Osteoblast (primary cell): ENCODE data around the gene WDFY4. TPM values are rescaled to one million over a fixed set of nuclear protein-coding genes. Genes with fewer than 3 reads are reported as not detected.

ENCODE experiments used
- DNase-seq: peaks from one replicate; pipeline ENCODE4 v3.0.0; 2011; ENCODE audit warnings: low spot score, mixed read lengths; ENCODE audit not compliant: insufficient read length; ENCODE audit errors: missing footprints
- H2AFZ ChIP-seq: 2 replicates; pipeline ENCODE4 v1.6.0; 2011; ENCODE audit warnings: mild to moderate bottlenecking, low read length
- H3K27ac ChIP-seq: 2 replicates; pipeline ENCODE4 v1.5.1; 2011; ENCODE audit warnings: mild to moderate bottlenecking, low read depth, low read length, moderate library complexity
- H3K27me3 ChIP-seq: 2 replicates; pipeline ENCODE4 v1.6.0; 2012; ENCODE audit warnings: mild to moderate bottlenecking, control low read depth, inconsistent platforms, low read length, moderate library complexity; ENCODE audit not compliant: insufficient read depth
- H3K36me3 ChIP-seq: 2 replicates; pipeline ENCODE4 v1.5.1; 2011; ENCODE audit warnings: mild to moderate bottlenecking, low read length, control low read depth, moderate library complexity; ENCODE audit not compliant: insufficient read depth
- H3K4me1 ChIP-seq: 2 replicates; pipeline ENCODE4 v1.5.1; 2011; ENCODE audit warnings: mild to moderate bottlenecking, low read length, control low read depth, moderate library complexity; ENCODE audit not compliant: insufficient read depth
- H3K4me2 ChIP-seq: 2 replicates; pipeline ENCODE4 v1.6.0; 2011; ENCODE audit warnings: mild to moderate bottlenecking, low read length; ENCODE audit not compliant: insufficient read depth
- H3K4me3 ChIP-seq: fragments of 200-600 bp; sonication (generic); 3 replicates; pipeline ENCODE4 v1.5.1; 2012; ENCODE audit warnings: mild to moderate bottlenecking, low read length, inconsistent platforms; ENCODE audit not compliant: insufficient read depth
- H3K79me2 ChIP-seq: 2 replicates; pipeline ENCODE4 v1.6.0; 2012; ENCODE audit warnings: mild to moderate bottlenecking, low read length, control low read depth, inconsistent platforms; ENCODE audit not compliant: insufficient read depth
- H3K9me3 ChIP-seq: 2 replicates; pipeline ENCODE4 v1.5.1; 2011; ENCODE audit warnings: low read depth, low read length, control low read depth
- H4K20me1 ChIP-seq: 2 replicates; pipeline ENCODE4 v1.6.0; 2012; ENCODE audit warnings: mild to moderate bottlenecking, low read length, control low read depth; ENCODE audit not compliant: insufficient read depth
- total RNA-seq: library from RNA; depleted of rRNA; stranded (reverse); fragments of >200 nt; gene quantifications from 2 replicates; pipeline ENCODE4 v1.2.3, GENCODE V29; 2012
- TF ChIP-seq, protein P1 (sequence below): IDR thresholded peaks from 2 replicates; pipeline ENCODE4 v1.5.1; 2011; ENCODE audit warnings: mild to moderate bottlenecking, low read depth, low read length, moderate library complexity; ENCODE audit errors: extremely low read depth

The WDFY4 gene
- total RNA-seq, 1 donor, result 0.36 TPM

DNA sequence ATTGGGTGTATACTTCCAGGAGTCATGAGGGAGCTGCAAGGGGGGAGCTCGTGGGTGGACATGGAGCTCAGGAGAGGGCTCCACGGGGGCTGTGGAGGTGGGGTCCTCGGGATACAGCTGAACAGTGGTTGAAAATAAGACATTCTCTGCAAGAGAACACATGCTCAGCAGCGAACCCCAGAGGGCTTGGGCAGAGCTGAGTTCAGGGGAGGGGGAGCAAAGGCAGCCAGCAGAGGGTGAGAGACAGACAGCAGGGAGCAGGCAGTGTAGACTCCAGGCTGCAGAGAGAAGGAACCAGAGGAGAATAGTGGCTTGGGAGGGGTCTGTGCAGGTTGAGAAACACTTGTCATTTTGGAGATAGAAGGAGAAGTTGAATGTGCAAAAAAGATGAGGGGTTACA is 327.9 kb downstream of the WDFY4 start:
- Histone ChIP-seq H3K4me3 (no peak overlapping the region), H3K79me2 (no peaks in the 10 kb centered on the region), H3K36me3 (no peaks in the 10 kb centered on the region), H3K27ac (no peak overlapping the region), H3K9me3 (no peaks in the 10 kb centered on the region), H4K20me1 (no peaks in the 10 kb centered on the region), H3K4me1 (no peaks in the 10 kb centered on the region), H3K27me3 (peaks cover 14% of the 10 kb centered on the region), H3K4me2 (no peak overlapping the region), H2AFZ (no peak overlapping the region)
- TF ChIP-seq, protein P1, sequence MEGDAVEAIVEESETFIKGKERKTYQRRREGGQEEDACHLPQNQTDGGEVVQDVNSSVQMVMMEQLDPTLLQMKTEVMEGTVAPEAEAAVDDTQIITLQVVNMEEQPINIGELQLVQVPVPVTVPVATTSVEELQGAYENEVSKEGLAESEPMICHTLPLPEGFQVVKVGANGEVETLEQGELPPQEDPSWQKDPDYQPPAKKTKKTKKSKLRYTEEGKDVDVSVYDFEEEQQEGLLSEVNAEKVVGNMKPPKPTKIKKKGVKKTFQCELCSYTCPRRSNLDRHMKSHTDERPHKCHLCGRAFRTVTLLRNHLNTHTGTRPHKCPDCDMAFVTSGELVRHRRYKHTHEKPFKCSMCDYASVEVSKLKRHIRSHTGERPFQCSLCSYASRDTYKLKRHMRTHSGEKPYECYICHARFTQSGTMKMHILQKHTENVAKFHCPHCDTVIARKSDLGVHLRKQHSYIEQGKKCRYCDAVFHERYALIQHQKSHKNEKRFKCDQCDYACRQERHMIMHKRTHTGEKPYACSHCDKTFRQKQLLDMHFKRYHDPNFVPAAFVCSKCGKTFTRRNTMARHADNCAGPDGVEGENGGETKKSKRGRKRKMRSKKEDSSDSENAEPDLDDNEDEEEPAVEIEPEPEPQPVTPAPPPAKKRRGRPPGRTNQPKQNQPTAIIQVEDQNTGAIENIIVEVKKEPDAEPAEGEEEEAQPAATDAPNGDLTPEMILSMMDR, result no peak
- DNase-seq, result no peak

DNA sequence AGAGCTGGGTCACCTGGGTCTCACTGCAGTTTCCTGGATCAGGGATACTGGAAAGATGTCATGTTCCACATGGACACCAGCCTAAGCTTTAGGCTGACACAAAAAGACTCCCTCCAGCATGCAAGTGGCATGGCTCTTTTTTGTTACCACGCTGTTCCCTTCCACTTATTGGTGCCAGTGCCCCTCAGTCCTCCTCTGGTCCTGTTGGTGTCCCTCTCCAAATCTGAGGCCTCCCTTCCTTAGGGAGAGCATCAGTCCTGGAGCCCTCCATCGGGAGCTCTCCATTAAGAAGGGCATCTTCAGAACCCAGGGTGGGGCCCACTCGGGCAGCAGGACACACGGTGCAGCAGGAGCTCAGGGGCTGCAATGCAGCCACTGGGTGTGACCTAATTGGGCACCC is 331.0 kb downstream of the WDFY4 start:
- Histone ChIP-seq H3K27ac (no peak overlapping the region), H2AFZ (no peak overlapping the region), H3K4me1 (no peaks in the 10 kb centered on the region), H3K36me3 (no peaks in the 10 kb centered on the region), H3K4me2 (no peak overlapping the region), H4K20me1 (no peaks in the 10 kb centered on the region), H3K4me3 (no peak overlapping the region), H3K9me3 (no peaks in the 10 kb centered on the region), H3K79me2 (no peaks in the 10 kb centered on the region), H3K27me3 (no peaks in the 10 kb centered on the region)
- DNase-seq, result no peak
- TF ChIP-seq, protein P1, result no peak

DNA sequence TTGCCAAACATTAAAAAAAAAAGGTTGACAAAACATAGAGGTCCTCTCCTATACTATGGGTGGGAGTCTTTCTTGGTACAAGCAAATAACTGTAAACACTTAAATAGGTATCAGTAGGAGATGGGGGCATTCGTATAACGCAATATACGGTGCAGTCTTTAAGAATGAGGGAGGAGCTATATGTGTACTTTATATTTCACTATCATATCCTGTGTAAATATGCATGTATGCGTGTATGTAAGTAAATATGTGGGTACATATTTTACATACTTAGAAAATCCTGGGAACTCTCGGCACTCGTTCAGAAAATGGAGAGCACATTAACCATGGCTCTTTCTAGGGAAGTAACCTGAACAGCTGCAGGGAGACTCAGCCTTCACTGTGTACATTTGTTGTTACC is 337.0 kb downstream of the WDFY4 start:
- TF ChIP-seq, protein P1, result no peak
- DNase-seq, result no peak
- no peak overlapping the region for H3K4me2 ChIP-seq

DNA sequence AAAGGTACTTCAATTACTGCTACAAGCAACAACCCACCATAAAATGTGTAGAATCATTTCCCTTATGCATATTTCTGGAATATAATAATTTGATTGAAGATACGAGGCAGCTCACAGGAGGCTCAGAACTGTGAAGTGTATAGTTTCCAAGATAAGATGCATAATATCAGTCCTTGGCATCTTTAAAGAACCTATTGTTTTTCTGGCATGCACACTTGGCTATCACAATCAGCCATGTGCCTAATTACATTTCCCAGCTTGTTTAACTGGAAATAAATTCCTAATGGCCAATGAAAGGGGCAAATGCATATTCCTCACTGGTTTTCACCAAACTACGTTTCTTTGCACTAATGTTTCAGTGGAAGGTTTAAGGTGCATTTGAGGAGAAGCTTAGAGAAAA is 338.4 kb downstream of the WDFY4 start:
- Histone ChIP-seq H3K4me3 (no peak overlapping the region), H3K27me3 (no peaks in the 10 kb centered on the region), H4K20me1 (no peaks in the 10 kb centered on the region), H3K79me2 (no peaks in the 10 kb centered on the region), H3K36me3 (no peaks in the 10 kb centered on the region), H3K27ac (no peak overlapping the region), H3K4me2 (no peak overlapping the region), H2AFZ (no peak overlapping the region), H3K9me3 (no peaks in the 10 kb centered on the region), H3K4me1 (no peaks in the 10 kb centered on the region)
- no peak for DNase-seq
- TF ChIP-seq, protein P1, result no peak

More for the DNA sequence above, 337.0 kb downstream of the WDFY4 start:
- Histone ChIP-seq H3K36me3 (no peaks in the 10 kb centered on the region), H4K20me1 (no peaks in the 10 kb centered on the region), H3K27me3 (no peaks in the 10 kb centered on the region), H3K4me1 (no peaks in the 10 kb centered on the region), H3K27ac (no peak overlapping the region), H2AFZ (no peak overlapping the region), H3K79me2 (no peaks in the 10 kb centered on the region), H3K4me3 (no peak overlapping the region), H3K9me3 (no peaks in the 10 kb centered on the region)
